Thoracic aorta (tissue), 2 donors: ENCODE data around the gene DACT2. TPM values are rescaled to one million over a fixed set of nuclear protein-coding genes. Genes with fewer than 3 reads are reported as not detected.

Experiments used
- ATAC-seq: fragments of 150-250 bp; one replicate; pipeline ENCODE4 v1.8.0; 2017; ENCODE audit warnings: low read depth; ENCODE audit not compliant: insufficient number of reproducible peaks, low FRiP score
- DNase-seq: peaks from one replicate; pipeline ENCODE4 v3.0.0-alpha.2; 2020; ENCODE audit warnings: low spot score
- H3K27ac ChIP-seq, 2 donors: fragments of 200-600 bp; sonication (generic); 1 replicate in 1 of 2; 2 replicates in 1 of 2; pipeline ENCODE4 v1.5.1; 2016; ENCODE audit warnings: mild to moderate bottlenecking in 2 of 2, moderate library complexity in 2 of 2
- H3K27me3 ChIP-seq: fragments of 200-600 bp; sonication (generic); replicated peaks from 2 replicates; pipeline ENCODE4 v1.6.0; 2016; ENCODE audit warnings: mild to moderate bottlenecking; ENCODE audit not compliant: insufficient read depth
- H3K36me3 ChIP-seq: fragments of 200-600 bp; sonication (generic); one replicate; pipeline ENCODE4 v1.5.1; 2016
- H3K4me1 ChIP-seq, 2 donors: fragments of 200-600 bp; sonication (generic); 1 replicate in 1 of 2; 2 replicates in 1 of 2; pipeline versions ENCODE4 v1.5.1 to v1.6.0; 2016; ENCODE audit warnings: low read depth in 2 of 2, mild to moderate bottlenecking in 1 of 2; ENCODE audit not compliant: control insufficient read depth in 1 of 2
- H3K4me3 ChIP-seq: fragments of 200-600 bp; sonication (generic); 2 replicates; pipeline ENCODE4 v1.5.1; 2016; ENCODE audit warnings: mild to moderate bottlenecking
- H3K9me3 ChIP-seq: fragments of 200-600 bp; sonication (generic); 2 replicates; pipeline ENCODE4 v1.5.1; 2016
- CTCF ChIP-seq: fragments of 200-600 bp; sonication (generic); IDR thresholded peaks from one replicate; pipeline ENCODE4 v1.5.1; 2019; ENCODE audit warnings: antibody characterized with exemption
- total RNA-seq, 2 donors: library from RNA; depleted of rRNA; stranded (reverse); fragments of >200 nt; gene quantifications; one replicate each; pipeline versions ENCODE4 v1.1.0 to v1.2.3, GENCODE V29; 2016

Gene DACT2
- total RNA-seq, 2 donors from 2014 or later = 0.28 to 0.41 TPM

DNA sequence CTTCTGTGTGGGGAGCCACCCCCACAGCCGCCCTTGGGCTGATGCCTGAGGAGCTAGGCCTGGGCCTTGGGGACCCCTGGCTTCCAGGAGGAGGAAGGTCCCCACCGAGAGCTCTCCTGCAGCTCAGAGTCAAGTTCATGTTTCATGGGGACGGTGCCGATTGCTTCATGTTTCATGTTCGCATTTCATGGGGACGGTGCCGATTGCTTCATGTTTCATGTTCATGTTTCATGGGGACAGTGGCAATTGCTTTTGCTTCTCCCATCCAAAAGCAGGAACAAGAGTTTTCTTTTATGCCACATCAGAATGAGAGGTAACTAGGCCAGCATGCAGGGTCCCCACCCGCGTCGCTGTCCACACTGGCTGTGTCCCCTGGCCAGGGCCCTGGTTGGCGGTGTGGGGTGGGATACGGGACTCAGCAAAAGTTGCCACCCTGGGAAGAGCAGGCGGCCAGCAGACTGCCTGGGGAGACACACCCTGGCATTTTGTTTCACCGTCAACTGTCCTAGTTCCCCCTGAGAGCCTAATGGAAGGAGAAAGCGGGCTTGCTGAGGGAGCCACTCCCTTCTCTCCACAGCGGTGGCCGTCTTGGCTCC is 46.0 kb downstream of the DACT2 start:
- Histone ChIP-seq H3K4me1 (no peaks in the 10 kb centered on the region), H3K4me3 (no peak overlapping the region), H3K27ac (no peak overlapping the region), H3K9me3 (no peaks in the 10 kb centered on the region), H3K36me3 (no peaks in the 10 kb centered on the region), H3K27me3 (no peaks in the 10 kb centered on the region)
- TF ChIP-seq CTCF = no peak
- DNase-seq (no peak), ATAC-seq (no peak)

- ATAC-seq (no peak), DNase-seq (no peak)
- Histone ChIP-seq H3K36me3 (no peaks in the 10 kb centered on the region), H3K4me3 (no peak overlapping the region), H3K9me3 (no peaks in the 10 kb centered on the region), H3K27me3 (no peaks in the 10 kb centered on the region), H3K27ac (no peak overlapping the region), H3K4me1 (no peaks in the 10 kb centered on the region)
- TF ChIP-seq CTCF = no peak
These were observed 46.9 kb downstream of the DACT2 start for GRCh38 chr6:168272415-168273325.

- ATAC-seq (no peak), DNase-seq (no peak)
- Histone ChIP-seq H3K4me3 (no peak overlapping the region), H3K4me1 (no peaks in the 10 kb centered on the region), H3K27ac (no peak overlapping the region), H3K27me3 (no peaks in the 10 kb centered on the region), H3K36me3 (no peaks in the 10 kb centered on the region), H3K9me3 (no peaks in the 10 kb centered on the region)
- TF ChIP-seq CTCF = no peak
These were observed 49.1 kb downstream of the DACT2 start for GRCh38 chr6:168270274-168271172.

DNA sequence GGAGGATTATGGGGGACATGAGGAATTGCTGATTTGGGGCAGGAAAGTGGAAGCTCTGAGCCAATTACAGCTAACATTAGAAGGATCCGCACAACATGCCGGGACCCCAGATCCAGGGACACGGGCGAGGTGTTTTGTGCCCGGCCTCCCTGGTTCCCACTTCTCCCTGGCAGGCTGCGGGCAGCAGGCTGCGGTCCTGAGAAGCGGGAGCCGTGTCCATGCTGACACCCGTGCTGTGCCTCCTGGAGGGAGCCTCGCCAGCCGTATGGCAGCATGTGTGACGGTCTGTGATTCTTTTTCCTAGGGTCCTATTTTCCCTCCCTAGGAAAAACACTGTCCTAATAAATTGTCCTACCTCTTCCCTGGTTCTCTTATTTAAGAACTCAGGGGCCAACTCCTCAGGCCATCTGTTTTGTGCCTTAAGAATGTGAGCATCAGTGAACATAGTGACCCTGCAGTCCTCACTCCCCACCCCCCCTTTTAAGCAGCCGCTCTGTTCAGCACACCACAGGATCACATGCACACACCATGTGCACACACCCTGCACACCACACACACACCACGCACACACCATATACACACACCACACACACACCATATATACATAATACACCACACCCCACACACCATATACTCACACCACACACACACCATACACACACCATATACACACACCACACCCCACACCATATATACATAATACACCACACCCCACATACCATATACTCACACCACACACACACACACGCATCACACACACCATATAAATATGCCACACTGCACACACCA is 49.9 kb downstream of the DACT2 start:
- Histone ChIP-seq H3K4me3 (no peak overlapping the region), H3K4me1 (no peaks in the 10 kb centered on the region), H3K9me3 (no peaks in the 10 kb centered on the region), H3K36me3 (no peaks in the 10 kb centered on the region), H3K27me3 (no peaks in the 10 kb centered on the region), H3K27ac (no peak overlapping the region)
- no peak for TF ChIP-seq CTCF
- no peak for DNase-seq
- no peak for ATAC-seq
